Adipocyte (in vitro differentiated cells): Measurements from ENCODE around the gene SYNDIG1.
"Not testable (repeated sequence)": the region's sequence is repeated elsewhere in the genome, so short reads cannot be mapped to it uniquely, and the experiment has no call there.

Experiments
- DNase-seq: peaks from one replicate; pipeline ENCODE4 v3.0.0-alpha.2; 2015; ENCODE audit warnings: low read depth
- H3K27me3 ChIP-seq: replicated peaks from 2 replicates; pipeline ENCODE4 v1.7.0; 2013; ENCODE audit warnings: mild to moderate bottlenecking, low read length, moderate library complexity; ENCODE audit not compliant: control insufficient read depth, insufficient read depth
- H3K36me3 ChIP-seq: 2 replicates; pipeline ENCODE4 v1.7.0; 2013; ENCODE audit warnings: low read length, mild to moderate bottlenecking, moderate library complexity; ENCODE audit not compliant: control insufficient read depth, insufficient read depth, severe bottlenecking
- H3K4me1 ChIP-seq: 2 replicates; pipeline ENCODE4 v1.7.0; 2013; ENCODE audit warnings: mild to moderate bottlenecking, low read length, moderate library complexity; ENCODE audit not compliant: control insufficient read depth, insufficient read depth
- H3K4me3 ChIP-seq: 2 replicates; pipeline ENCODE4 v1.7.0; 2013; ENCODE audit warnings: mild to moderate bottlenecking, low read length, moderate library complexity
- H3K9ac ChIP-seq: 2 replicates; pipeline ENCODE4 v1.7.0; 2013; ENCODE audit warnings: mild to moderate bottlenecking, low read length, moderate library complexity
- H3K9me3 ChIP-seq: 2 replicates; pipeline ENCODE4 v1.7.0; 2013; ENCODE audit warnings: mild to moderate bottlenecking, low read length, moderate library complexity; ENCODE audit not compliant: control insufficient read depth

The SYNDIG1 gene

GRCh38 chr20:24507182-24507853 lies 37.9 kb downstream of the SYNDIG1 start:
- Histone ChIP-seq H3K4me3 (no peak overlapping the region), H3K4me1 (peaks cover 15% of the 10 kb centered on the region), H3K9ac (no peak overlapping the region), H3K27me3 (no peaks in the 10 kb centered on the region), H3K36me3 (no peaks in the 10 kb centered on the region), H3K9me3 (no peaks in the 10 kb centered on the region)
- DNase-seq = no peak

DNA sequence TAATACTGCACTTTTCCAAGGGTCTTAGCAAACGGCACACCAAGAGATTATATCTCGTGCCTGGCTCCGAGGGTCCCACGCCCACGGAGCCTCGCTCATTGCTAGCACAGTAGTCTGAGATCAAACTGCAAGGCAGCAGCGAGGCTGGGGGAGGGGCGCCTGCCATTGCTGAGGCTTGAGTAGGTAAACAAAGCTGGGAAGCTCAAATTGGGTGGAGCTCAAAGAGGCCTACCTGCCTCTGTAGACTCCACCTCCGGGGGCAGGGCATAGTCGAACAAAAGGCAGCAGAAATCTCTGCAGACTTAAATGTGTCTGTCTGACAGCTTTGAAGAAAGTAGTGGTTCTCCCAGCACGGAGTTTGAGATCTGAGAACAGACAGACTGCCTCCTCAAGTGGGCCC lies 43.0 kb downstream of the SYNDIG1 start:
- not testable (repeated sequence) for H3K4me3 ChIP-seq, H3K4me1 ChIP-seq, H3K27me3 ChIP-seq, DNase-seq, H3K9me3 ChIP-seq, H3K9ac ChIP-seq, H3K36me3 ChIP-seq

DNA sequence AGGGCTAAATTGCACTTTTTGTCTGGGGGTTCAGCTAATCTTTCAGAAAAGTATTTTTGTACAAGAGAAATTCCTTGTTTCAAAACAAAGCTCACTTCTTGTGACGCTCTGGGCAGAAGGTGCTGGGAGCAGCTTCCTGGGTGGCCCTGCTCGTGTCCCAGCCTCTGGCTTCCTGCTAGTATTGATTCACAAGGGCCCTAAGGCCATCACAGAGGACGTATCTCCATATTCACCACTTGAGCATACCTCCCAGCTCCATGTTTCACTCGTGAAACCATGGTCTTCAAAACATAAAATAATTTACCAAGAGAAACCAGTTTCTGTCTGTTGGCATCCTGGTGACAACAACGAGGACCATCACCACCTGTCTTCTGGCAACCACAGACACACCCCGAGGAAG lies 49.1 kb downstream of the SYNDIG1 start:
- Histone ChIP-seq H3K4me3 (no peak overlapping the region), H3K4me1 (no peaks in the 10 kb centered on the region), H3K36me3 (no peaks in the 10 kb centered on the region), H3K27me3 (no peaks in the 10 kb centered on the region), H3K9me3 (no peaks in the 10 kb centered on the region), H3K9ac (no peak overlapping the region)
- DNase-seq = no peak

DNA sequence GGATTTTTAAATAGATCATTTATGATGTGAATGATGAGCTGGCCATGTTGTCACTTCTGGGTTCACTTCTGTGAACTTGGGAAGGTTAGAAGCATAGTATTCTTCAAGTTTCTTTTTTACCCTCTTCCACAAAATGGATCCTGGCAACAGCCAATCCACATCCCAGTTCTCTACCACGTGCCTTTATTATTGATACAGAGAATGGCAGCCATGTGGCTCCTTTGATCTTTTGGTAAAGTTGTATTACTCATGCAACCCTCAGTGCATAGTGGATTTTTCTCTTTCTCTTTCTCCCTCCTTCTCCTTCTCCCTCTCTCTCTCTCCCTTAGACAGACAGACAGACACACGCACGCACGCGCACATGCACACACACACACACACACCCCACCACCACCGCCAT lies 50.0 kb downstream of the SYNDIG1 start:
- H3K27me3 ChIP-seq = no peaks in the 10 kb centered on the region
- H3K4me3 ChIP-seq = no peak overlapping the region
- no peaks in the 10 kb centered on the region for H3K36me3 ChIP-seq
- no peak overlapping the region for H3K9ac ChIP-seq
- no peak for DNase-seq
- H3K9me3 ChIP-seq = no peaks in the 10 kb centered on the region
- no peaks in the 10 kb centered on the region for H3K4me1 ChIP-seq

- Histone ChIP-seq H3K27me3 (no peaks in the 10 kb centered on the region), H3K36me3 (no peaks in the 10 kb centered on the region), H3K9me3 (no peaks in the 10 kb centered on the region), H3K4me1 (no peaks in the 10 kb centered on the region), H3K4me3 (no peak overlapping the region), H3K9ac (no peak overlapping the region)
- no peak for DNase-seq
These were observed 51.6 kb downstream of the SYNDIG1 start for GRCh38 chr20:24521032-24521431.

DNA sequence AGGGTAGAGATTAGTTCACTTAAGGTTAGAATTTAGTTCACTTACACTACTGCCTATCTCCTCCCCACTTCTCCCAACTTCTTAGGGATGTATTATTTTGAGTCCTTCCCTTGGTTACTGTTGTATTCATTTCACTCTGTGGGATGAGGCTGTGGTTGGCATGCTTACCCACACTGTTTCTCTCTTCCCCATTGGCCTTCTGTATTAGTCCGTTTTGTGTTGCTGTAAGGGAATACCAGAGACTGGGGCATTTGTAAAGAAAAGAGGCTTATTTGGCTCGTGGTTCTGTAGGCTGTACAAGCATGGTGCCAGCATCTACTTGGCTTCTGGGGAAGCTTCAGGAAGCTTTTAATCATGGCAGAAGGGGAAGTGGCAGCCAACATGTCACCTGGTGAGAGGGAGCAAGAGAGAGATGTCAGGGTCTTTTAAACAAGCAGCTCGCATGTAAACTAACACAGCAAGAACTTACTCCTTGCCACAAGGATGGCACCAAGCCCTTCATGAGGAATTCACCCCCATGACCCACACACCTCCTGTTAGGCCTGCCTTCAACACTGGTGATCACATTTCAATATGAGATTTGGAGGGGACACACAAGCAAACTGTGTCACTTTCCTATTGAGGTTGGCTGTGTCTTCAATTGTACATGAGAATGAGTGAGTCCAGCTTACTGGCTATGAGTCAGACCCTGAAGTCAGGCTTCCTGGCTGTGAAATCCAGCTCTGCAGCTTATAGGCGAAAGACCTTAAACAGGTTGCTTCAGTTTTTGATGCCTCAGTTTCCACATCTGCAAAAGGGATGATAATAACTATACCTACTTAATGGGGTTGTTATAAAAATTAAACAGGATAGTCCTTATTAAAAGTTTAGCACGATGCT lies 53.3 kb downstream of the SYNDIG1 start:
- H3K9ac ChIP-seq = no peak overlapping the region
- H3K27me3 ChIP-seq = no peaks in the 10 kb centered on the region
- H3K36me3 ChIP-seq = no peaks in the 10 kb centered on the region
- H3K4me3 ChIP-seq = no peak overlapping the region
- no peaks in the 10 kb centered on the region for H3K9me3 ChIP-seq
- no peaks in the 10 kb centered on the region for H3K4me1 ChIP-seq
- no peak for DNase-seq

GRCh38 chr20:24523661-24524060 lies 54.2 kb downstream of the SYNDIG1 start:
- no peaks in the 10 kb centered on the region for H3K36me3 ChIP-seq
- no peak for DNase-seq
- no peak overlapping the region for H3K4me3 ChIP-seq
- no peaks in the 10 kb centered on the region for H3K27me3 ChIP-seq
- no peaks in the 10 kb centered on the region for H3K9me3 ChIP-seq
- H3K4me1 ChIP-seq = no peaks in the 10 kb centered on the region
- no peak overlapping the region for H3K9ac ChIP-seq

DNA sequence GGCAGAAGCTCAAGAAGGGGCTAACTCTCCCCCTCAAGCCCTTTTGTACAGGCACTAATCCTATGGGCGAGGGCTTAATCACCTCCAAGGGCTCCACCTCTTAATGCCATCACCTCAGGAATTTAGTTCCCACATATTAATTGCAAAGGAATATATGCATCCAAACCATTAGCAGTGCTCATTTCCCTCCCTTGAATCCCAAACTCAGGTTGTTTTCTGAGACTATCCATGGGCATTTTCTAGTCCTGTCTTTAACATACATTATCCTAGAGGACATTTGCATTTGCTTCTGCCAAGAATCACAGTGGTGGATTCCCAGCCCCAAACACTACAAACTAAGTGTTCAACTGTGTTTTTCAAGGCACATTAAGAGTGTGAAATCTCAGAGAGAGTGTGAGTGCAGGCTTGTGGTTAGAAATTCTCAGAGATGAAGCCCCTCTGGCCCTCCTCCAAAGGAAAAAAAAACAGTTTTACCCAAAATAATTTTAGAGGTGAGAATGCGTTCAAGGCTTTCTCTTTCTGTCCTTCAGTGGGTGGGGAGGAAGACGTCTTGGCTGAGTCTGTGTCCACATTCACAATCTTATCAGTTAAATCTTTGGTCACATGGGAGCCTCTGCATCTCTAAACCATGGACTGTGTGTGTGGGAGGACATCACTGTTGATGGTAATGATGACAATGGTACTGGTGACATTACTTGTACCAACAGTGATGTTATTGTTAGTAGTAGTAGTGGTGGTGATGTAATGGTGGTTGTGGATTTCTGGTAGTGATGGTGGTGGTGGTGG lies 59.3 kb downstream of the SYNDIG1 start:
- H3K36me3 ChIP-seq = no peaks in the 10 kb centered on the region
- H3K9me3 ChIP-seq = no peaks in the 10 kb centered on the region
- peaks cover 5% of the 10 kb centered on the region for H3K4me1 ChIP-seq
- DNase-seq = no peak
- no peak overlapping the region for H3K4me3 ChIP-seq
- H3K9ac ChIP-seq = no peak overlapping the region
- H3K27me3 ChIP-seq = no peaks in the 10 kb centered on the region

- H3K4me3 ChIP-seq = no peak overlapping the region
- no peak overlapping the region for H3K9ac ChIP-seq
- no peak for DNase-seq
These were observed 59.9 kb downstream of the SYNDIG1 start for GRCh38 chr20:24529369-24529719.

DNA sequence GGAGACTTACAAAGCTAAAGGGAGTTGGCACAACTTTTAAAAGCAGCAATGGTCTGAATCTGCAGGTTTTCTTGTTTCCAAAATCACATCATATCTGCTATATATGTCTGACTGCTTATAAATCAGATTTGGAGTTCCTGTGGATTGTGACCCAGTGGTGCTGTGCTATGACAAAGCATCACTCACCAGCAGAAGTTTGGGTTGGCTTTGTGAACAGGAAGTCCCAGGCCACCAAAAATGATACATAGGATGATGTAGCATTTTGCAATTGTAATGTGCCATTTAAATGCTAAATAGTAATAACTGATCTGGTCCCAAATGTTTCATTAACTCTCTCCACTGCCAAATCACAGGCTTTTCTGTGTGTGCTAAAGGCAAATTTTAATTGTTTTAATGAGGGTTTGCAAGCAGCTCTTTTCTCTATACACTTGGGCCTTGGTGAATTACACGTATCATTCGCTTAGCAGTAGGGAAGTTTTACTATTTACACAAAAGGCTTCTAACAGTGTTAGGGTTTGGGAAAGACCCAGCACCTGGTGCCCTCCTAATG lies 60.8 kb downstream of the SYNDIG1 start:
- H3K9ac ChIP-seq = no peak overlapping the region
- H3K27me3 ChIP-seq = no peaks in the 10 kb centered on the region
- no peaks in the 10 kb centered on the region for H3K9me3 ChIP-seq
- H3K4me3 ChIP-seq = no peak overlapping the region
- no peaks in the 10 kb centered on the region for H3K36me3 ChIP-seq
- H3K4me1 ChIP-seq = peaks cover 9% of the 10 kb centered on the region
- DNase-seq = no peak

More at GRCh38 chr20:24529369-24529719, 59.9 kb downstream of the SYNDIG1 start:
- no peaks in the 10 kb centered on the region for H3K36me3 ChIP-seq
- peaks cover 5% of the 10 kb centered on the region for H3K4me1 ChIP-seq
- no peaks in the 10 kb centered on the region for H3K9me3 ChIP-seq
- no peaks in the 10 kb centered on the region for H3K27me3 ChIP-seq

- Histone ChIP-seq H3K36me3 (no peaks in the 10 kb centered on the region), H3K27me3 (no peaks in the 10 kb centered on the region), H3K9me3 (no peaks in the 10 kb centered on the region), H3K4me3 (no peak overlapping the region), H3K4me1 (peaks cover 18% of the 10 kb centered on the region), H3K9ac (no peak overlapping the region)
- no peak for DNase-seq
These were observed 61.8 kb downstream of the SYNDIG1 start for GRCh38 chr20:24531202-24531601.
